HCT116 (cell line): ENCODE results near the gene CDKAL1. TPM values are rescaled to one million over a fixed set of nuclear protein-coding genes. Genes with fewer than 3 reads are reported as not detected.

Experiments
- ATAC-seq: fragments of 200-7000 bp; cut with Tn5 transposase; 2 replicates; pipeline ENCODE4 v1.9.1; 2020; ENCODE audit warnings: mild to moderate bottlenecking, moderate library complexity
- BruUV-seq: library from RNA; stranded (reverse); fragments of 400-500 nt; replicated peaks from 2 replicates; lab custom pipeline; 2021; lab: Mats Ljungman, UMichigan
- CTCF ChIA-PET: fragments of 300-600 bp; sonication (Branson Sonifier 250); formaldehyde crosslinking; loops from one replicate; lab custom pipeline; 2021; ENCODE audit warnings: antibody characterized with exemption; lab: Charles Lee
- POLR2A ChIA-PET: fragments of 300-600, 350-600 bp; sonication (Branson Sonifier 250); formaldehyde crosslinking; loops from one replicate; lab custom pipeline; 2021; ENCODE audit warnings: antibody characterized with exemption; lab: Charles Lee
- RAD21 ChIA-PET, 2 experiments: fragments of 300-600 bp; sonication (Branson Sonifier 250); formaldehyde crosslinking; loops; one replicate each; lab custom pipeline; 2023; ENCODE audit warnings: low total read pairs in 2 of 2; ENCODE audit not compliant: uncharacterized antibody in 2 of 2, unreplicated experiment in 2 of 2, low non-redundant PET in 1 of 2; lab: Charles Lee
- DNase-seq: peaks from one replicate; pipeline ENCODE4 v3.0.0-alpha.2; 2010; ENCODE audit warnings: low read depth, low spot score
- H2AFZ ChIP-seq: fragments of 200-600 bp; shearing (Covaris generic), sonication (generic); 2 replicates; pipeline ENCODE4 v1.6.1; 2017; ENCODE audit warnings: low read depth, mixed run types, mixed read lengths, antibody characterized with exemption, low read length; ENCODE audit not compliant: poor library complexity, severe bottlenecking
- H3K27ac ChIP-seq: 2 replicates; pipeline ENCODE4 v1.5.1; 2012; ENCODE audit warnings: low read depth, low read length
- H3K27me3 ChIP-seq: fragments of 200-600 bp; sonication (generic); 2 replicates; pipeline ENCODE4 v1.6.1; 2016; ENCODE audit warnings: mixed run types, low read length, mixed read lengths; ENCODE audit not compliant: insufficient read depth
- H3K36me3 ChIP-seq, 2 experiments: fragments of 200-500 bp in 1 of 2; fragments of 200-600 bp in 1 of 2; sonication (Bioruptor generic) in 1 of 2; sonication (generic) in 1 of 2; 2 replicates each; pipeline versions ENCODE4 v1.5.1 to v1.6.1; 2014 to 2016; ENCODE audit warnings: low read length in 2 of 2, inconsistent platforms in 1 of 2, mixed read lengths in 1 of 2, mixed run types in 1 of 2; ENCODE audit not compliant: insufficient read depth in 2 of 2, control insufficient read depth in 1 of 2
- H3K4me1 ChIP-seq, 2 experiments: fragments of 200-600 bp in 1 of 2; sonication (generic) in 1 of 2; 2 replicates each; pipeline versions ENCODE4 v1.5.1 to v1.6.1; 2012 to 2017; ENCODE audit warnings: low read length in 2 of 2, inconsistent platforms in 1 of 2, mild to moderate bottlenecking in 1 of 2, mixed read lengths in 1 of 2, mixed run types in 1 of 2, moderate library complexity in 1 of 2; ENCODE audit not compliant: insufficient read depth in 2 of 2, control insufficient read depth in 1 of 2
- H3K4me2 ChIP-seq: fragments of 200-600 bp; sonication (generic); 2 replicates; pipeline ENCODE4 v1.6.1; 2017; ENCODE audit warnings: mixed run types, low read length, mixed read lengths
- H3K4me3 ChIP-seq, 2 experiments: fragments of 200-600 bp in 1 of 2; sonication (generic) in 1 of 2; replicated peaks in 1 of 2; 2 replicates each; pipeline ENCODE4 v1.5.1; 2011 to 2016; ENCODE audit warnings: low read length in 2 of 2, control low read depth in 1 of 2, low read depth in 1 of 2, mild to moderate bottlenecking in 1 of 2, mixed read lengths in 1 of 2, mixed run types in 1 of 2
- H3K79me2 ChIP-seq: fragments of 200-600 bp; sonication (generic); 2 replicates; pipeline ENCODE4 v1.6.1; 2017; ENCODE audit warnings: mild to moderate bottlenecking, mixed run types, low read length, moderate library complexity, mixed read lengths; ENCODE audit not compliant: insufficient read depth
- H3K9ac ChIP-seq: fragments of 200-600 bp; sonication (generic); 2 replicates; pipeline ENCODE4 v1.6.1; 2016; ENCODE audit warnings: low read length, mixed read lengths
- H3K9me2 ChIP-seq: fragments of 200-600 bp; sonication (generic), shearing (Covaris generic); 2 replicates; pipeline ENCODE4 v1.6.1; 2017; ENCODE audit warnings: mixed run types, mild to moderate bottlenecking, moderate library complexity; ENCODE audit not compliant: insufficient read depth
- H3K9me3 ChIP-seq, 2 experiments: fragments of 200-500 bp in 1 of 2; fragments of 200-600 bp in 1 of 2; sonication (Bioruptor generic) in 1 of 2; sonication (generic) in 1 of 2; 2 replicates each; pipeline ENCODE4 v1.6.1; 2014 to 2017; ENCODE audit warnings: low read length in 2 of 2, mixed read lengths in 2 of 2, inconsistent platforms in 1 of 2, low read depth in 1 of 2, mild to moderate bottlenecking in 1 of 2, mixed run types in 1 of 2, moderate library complexity in 1 of 2; ENCODE audit not compliant: control insufficient read depth in 1 of 2, insufficient read depth in 1 of 2
- H4K20me1 ChIP-seq: fragments of 200-600 bp; sonication (generic), shearing (Covaris generic); 2 replicates; pipeline ENCODE4 v1.6.1; 2017; ENCODE audit warnings: mixed run types, mild to moderate bottlenecking, moderate library complexity; ENCODE audit not compliant: insufficient read depth
- CEBPB ChIP-seq: IDR thresholded peaks from 2 replicates; pipeline ENCODE4 v1.6.1; 2012; ENCODE audit warnings: low read depth
- EGR1 ChIP-seq: IDR thresholded peaks from 2 replicates; pipeline ENCODE4 v1.6.1; 2012; ENCODE audit warnings: low read depth
- ELF1 ChIP-seq: IDR thresholded peaks from 2 replicates; pipeline ENCODE4 v1.6.1; 2012; ENCODE audit warnings: low read depth, borderline replicate concordance
- EZH2 ChIP-seq: fragments of 200-600 bp; sonication (generic); IDR thresholded peaks from 2 replicates; pipeline ENCODE4 v1.6.1; 2017; ENCODE audit warnings: antibody characterized with exemption, mixed run types
- POLR2AphosphoS5 ChIP-seq: IDR thresholded peaks from 2 replicates; pipeline ENCODE4 v1.6.1; 2011; ENCODE audit warnings: mild to moderate bottlenecking, low read depth, low read length, moderate library complexity
- RAD21 ChIP-seq: IDR thresholded peaks from 2 replicates; pipeline ENCODE4 v1.6.1; 2012; ENCODE audit warnings: low read depth, mild to moderate bottlenecking
- SIN3A ChIP-seq: IDR thresholded peaks from 2 replicates; pipeline ENCODE4 v1.6.1; 2012; ENCODE audit warnings: low read depth
- SP1 ChIP-seq: IDR thresholded peaks from 2 replicates; pipeline ENCODE4 v1.6.1; 2012; ENCODE audit warnings: low read depth
- SRF ChIP-seq: IDR thresholded peaks from 2 replicates; pipeline ENCODE4 v1.6.1; 2012; ENCODE audit warnings: low read depth
- YY1 ChIP-seq: IDR thresholded peaks from 2 replicates; pipeline ENCODE4 v1.6.1; 2011; ENCODE audit warnings: low read length, low read depth, moderate library complexity, mild to moderate bottlenecking; ENCODE audit not compliant: insufficient replicate concordance; ENCODE audit errors: extremely low read depth
- ZFX ChIP-seq: fragments of 450-650 bp; IDR thresholded peaks from 2 replicates; pipeline ENCODE4 v1.6.1; 2017
- ZNF274 ChIP-seq: fragments of 200-500 bp; sonication (Bioruptor generic); IDR thresholded peaks from 2 replicates; pipeline ENCODE4 v1.6.1; 2014; ENCODE audit warnings: mild to moderate bottlenecking, low read depth, low read length, inconsistent platforms
- intact Hi-C: fragments of 100-400 bp; cut with micrococcal nuclease; formaldehyde crosslinking; loops from 2 replicates; pipeline ENCODE4 v1.10.0; 2022
- total RNA-seq: library from RNA; stranded (reverse); gene quantifications from one replicate; pipeline ENCODE4 v1.2.1, GENCODE V29; 2021; ENCODE audit not compliant: unreplicated experiment
- TF ChIP-seq, protein P1 (sequence below): IDR thresholded peaks from 2 replicates; pipeline ENCODE4 v1.6.1; 2012; ENCODE audit warnings: low read depth
- TF ChIP-seq, protein P2 (sequence below): IDR thresholded peaks from 2 replicates; pipeline ENCODE4 v1.6.1; 2012
- TF ChIP-seq, protein P3 (sequence below), 3 experiments: fragments of 200-600 bp in 1 of 3; sonication (generic) in 1 of 3; IDR thresholded peaks in 2 of 3; conservative IDR thresholded peaks in 1 of 3; 2 replicates each; pipeline ENCODE4 v1.5.1; 2012 to 2017; ENCODE audit warnings: low read depth in 2 of 3, low read length in 2 of 3, antibody characterized with exemption in 1 of 3, borderline replicate concordance in 1 of 3, control low read depth in 1 of 3, mild to moderate bottlenecking in 1 of 3, mixed read lengths in 1 of 3, mixed run types in 1 of 3, moderate library complexity in 1 of 3; ENCODE audit not compliant: insufficient read depth in 1 of 3

The CDKAL1 gene
- total RNA-seq, 1 experiment from 2014 or later, result 14.9 TPM

DNA sequence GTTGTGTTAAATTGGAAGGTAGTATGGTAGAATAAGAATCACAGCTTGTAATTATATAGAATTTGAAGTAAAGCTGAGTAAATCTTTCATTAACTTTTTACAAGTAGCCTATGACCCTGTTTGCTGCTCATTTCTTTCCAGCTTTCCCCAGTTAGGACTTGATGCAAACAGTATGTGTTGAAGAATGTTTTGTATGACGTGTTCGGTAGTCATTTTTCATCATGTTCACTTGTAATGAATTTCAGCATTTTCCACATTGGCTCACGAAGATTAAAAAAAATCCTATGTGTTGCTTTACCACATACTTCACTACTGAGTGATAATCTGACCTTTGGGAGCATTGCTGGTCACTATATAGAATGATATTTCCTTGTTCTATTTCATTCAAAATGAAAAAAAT, 162.4 kb downstream of the CDKAL1 start (continued):
- TF ChIP-seq, protein P1, sequence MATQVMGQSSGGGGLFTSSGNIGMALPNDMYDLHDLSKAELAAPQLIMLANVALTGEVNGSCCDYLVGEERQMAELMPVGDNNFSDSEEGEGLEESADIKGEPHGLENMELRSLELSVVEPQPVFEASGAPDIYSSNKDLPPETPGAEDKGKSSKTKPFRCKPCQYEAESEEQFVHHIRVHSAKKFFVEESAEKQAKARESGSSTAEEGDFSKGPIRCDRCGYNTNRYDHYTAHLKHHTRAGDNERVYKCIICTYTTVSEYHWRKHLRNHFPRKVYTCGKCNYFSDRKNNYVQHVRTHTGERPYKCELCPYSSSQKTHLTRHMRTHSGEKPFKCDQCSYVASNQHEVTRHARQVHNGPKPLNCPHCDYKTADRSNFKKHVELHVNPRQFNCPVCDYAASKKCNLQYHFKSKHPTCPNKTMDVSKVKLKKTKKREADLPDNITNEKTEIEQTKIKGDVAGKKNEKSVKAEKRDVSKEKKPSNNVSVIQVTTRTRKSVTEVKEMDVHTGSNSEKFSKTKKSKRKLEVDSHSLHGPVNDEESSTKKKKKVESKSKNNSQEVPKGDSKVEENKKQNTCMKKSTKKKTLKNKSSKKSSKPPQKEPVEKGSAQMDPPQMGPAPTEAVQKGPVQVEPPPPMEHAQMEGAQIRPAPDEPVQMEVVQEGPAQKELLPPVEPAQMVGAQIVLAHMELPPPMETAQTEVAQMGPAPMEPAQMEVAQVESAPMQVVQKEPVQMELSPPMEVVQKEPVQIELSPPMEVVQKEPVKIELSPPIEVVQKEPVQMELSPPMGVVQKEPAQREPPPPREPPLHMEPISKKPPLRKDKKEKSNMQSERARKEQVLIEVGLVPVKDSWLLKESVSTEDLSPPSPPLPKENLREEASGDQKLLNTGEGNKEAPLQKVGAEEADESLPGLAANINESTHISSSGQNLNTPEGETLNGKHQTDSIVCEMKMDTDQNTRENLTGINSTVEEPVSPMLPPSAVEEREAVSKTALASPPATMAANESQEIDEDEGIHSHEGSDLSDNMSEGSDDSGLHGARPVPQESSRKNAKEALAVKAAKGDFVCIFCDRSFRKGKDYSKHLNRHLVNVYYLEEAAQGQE, result no peak

DNA sequence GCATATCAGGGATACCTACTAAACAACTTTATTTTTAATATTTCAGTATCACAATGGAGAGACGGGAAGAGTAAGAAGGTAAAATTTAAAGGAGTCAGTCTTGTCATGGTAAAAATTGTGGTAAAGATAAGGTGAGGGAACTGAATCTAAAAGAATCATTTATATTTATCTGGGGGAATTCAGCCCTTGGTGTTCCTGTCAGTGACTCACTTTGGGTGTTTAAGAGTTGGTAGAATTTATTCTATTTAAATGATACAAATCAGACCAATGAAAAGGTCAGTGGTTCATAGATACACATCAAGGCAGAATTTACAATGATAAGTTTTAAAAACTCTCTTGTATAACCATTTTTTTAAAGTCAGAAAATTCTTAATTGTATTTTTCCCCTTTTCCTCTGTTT, 164.4 kb downstream of the CDKAL1 start:
- H3K9me2 ChIP-seq, result no peaks in the 10 kb centered on the region
- DNase-seq (no peak), ATAC-seq (no peak)
- no peaks in the 10 kb centered on the region for H3K9me3 ChIP-seq
- H3K4me2 ChIP-seq, result no peak overlapping the region
- TF ChIP-seq EGR1, result no peak
- no peak for TF ChIP-seq SIN3A
- no peak for TF ChIP-seq ZFX
- no peak for TF ChIP-seq RAD21
- no peaks in the 10 kb centered on the region; the same call in 1 of the 2 replicates for H3K79me2 ChIP-seq
- no peaks in the 10 kb centered on the region for H3K4me1 ChIP-seq
- ChIA-PET RAD21 (no interaction called here), CTCF (no interaction called here), POLR2A (no interaction called here)
- no TSS peak for BruUV-seq
- intact Hi-C loops, result no loop called here
- H3K9ac ChIP-seq, result no peak overlapping the region
- H3K36me3 ChIP-seq, result no peaks in the 10 kb centered on the region
- H4K20me1 ChIP-seq, result no peaks in the 10 kb centered on the region
- H3K27me3 ChIP-seq, result no peaks in the 10 kb centered on the region
- H2AFZ ChIP-seq, result no peak overlapping the region
- no peak overlapping the region for H3K4me3 ChIP-seq
- no peak overlapping the region for H3K27ac ChIP-seq

DNA sequence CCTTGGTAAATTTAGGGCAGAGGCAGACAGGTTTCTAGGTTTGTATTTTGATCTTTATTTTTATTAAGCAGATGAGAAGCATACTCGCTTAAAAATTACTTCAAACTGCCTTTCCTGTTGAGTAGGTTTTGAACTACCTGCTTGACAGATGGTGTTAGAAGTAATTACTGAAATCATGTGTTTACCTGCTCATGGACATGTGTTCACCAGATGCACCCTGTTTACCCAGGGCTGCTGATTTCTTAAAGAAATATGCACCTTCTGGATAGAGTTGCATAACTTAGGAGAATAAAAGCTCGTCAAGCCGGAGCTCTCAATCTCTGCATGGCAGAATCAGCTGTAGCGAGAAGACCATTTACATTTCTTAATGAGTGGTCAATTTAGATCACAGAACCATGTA, 165.1 kb downstream of the CDKAL1 start:
- H3K36me3 ChIP-seq, result no peaks in the 10 kb centered on the region
- no peak overlapping the region for H3K4me2 ChIP-seq
- no peak overlapping the region for H3K9ac ChIP-seq
- H3K4me1 ChIP-seq, result no peaks in the 10 kb centered on the region
- no peak for ATAC-seq
- H2AFZ ChIP-seq, result no peak overlapping the region
- H3K27me3 ChIP-seq, result no peaks in the 10 kb centered on the region
- no TSS peak for BruUV-seq
- ChIA-PET RAD21 (no interaction called here), POLR2A (no interaction called here), CTCF (no interaction called here)
- no peak overlapping the region for H3K27ac ChIP-seq
- H3K4me3 ChIP-seq, result no peak overlapping the region
- intact Hi-C loops, result no loop called here
- H4K20me1 ChIP-seq, result no peaks in the 10 kb centered on the region
- H3K79me2 ChIP-seq, result no peaks in the 10 kb centered on the region; the same call in 1 of the 2 replicates
- H3K9me3 ChIP-seq, result no peaks in the 10 kb centered on the region
- H3K9me2 ChIP-seq, result no peaks in the 10 kb centered on the region
- no peak for DNase-seq
- TF ChIP-seq, protein P2, sequence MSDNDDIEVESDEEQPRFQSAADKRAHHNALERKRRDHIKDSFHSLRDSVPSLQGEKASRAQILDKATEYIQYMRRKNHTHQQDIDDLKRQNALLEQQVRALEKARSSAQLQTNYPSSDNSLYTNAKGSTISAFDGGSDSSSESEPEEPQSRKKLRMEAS, result no peak
- TF ChIP-seq ELF1 (no peak), RAD21 (no peak), ZNF274 (no peak), CEBPB (no peak), YY1 (no peak), EGR1 (no peak), EZH2 (no peak), SP1 (no peak), SRF (no peak), POLR2AphosphoS5 (no peak)
- TF ChIP-seq, protein P3, sequence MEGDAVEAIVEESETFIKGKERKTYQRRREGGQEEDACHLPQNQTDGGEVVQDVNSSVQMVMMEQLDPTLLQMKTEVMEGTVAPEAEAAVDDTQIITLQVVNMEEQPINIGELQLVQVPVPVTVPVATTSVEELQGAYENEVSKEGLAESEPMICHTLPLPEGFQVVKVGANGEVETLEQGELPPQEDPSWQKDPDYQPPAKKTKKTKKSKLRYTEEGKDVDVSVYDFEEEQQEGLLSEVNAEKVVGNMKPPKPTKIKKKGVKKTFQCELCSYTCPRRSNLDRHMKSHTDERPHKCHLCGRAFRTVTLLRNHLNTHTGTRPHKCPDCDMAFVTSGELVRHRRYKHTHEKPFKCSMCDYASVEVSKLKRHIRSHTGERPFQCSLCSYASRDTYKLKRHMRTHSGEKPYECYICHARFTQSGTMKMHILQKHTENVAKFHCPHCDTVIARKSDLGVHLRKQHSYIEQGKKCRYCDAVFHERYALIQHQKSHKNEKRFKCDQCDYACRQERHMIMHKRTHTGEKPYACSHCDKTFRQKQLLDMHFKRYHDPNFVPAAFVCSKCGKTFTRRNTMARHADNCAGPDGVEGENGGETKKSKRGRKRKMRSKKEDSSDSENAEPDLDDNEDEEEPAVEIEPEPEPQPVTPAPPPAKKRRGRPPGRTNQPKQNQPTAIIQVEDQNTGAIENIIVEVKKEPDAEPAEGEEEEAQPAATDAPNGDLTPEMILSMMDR (IDR thresholded peaks at IDR 0.05 in 2 of 3, conservative IDR thresholded peaks at IDR 0.05 in 1 of 3; ENCODE audit: borderline replicate concordance in 1 of 3, insufficient read depth in 1 of 3, low read depth in 2 of 3, low read length in 2 of 3), result no peak
